COLO668 (cell line): ENCODE data around the gene BCL2L12.

ENCODE experiments used
- DNase-seq: peaks from one replicate; lab custom pipeline; 2025; ENCODE audit not compliant: unreplicated experiment; lab: John Stamatoyannopoulos, UW

Gene BCL2L12

GRCh38 chr19:49641688-49642491 is 23.8 kb upstream of the BCL2L12 start, which contains the start of gene SCAF1:
Gene SCAF1, plus strand, starts transcription at chr19:49642209. Its CDS starts 2,818 bp downstream, at chr19:49645027.
- DNase-seq, result peak; percentile 99

GRCh38 chr19:49642492-49643035 is 23.2 kb upstream of the BCL2L12 start:
- no peak for DNase-seq

- DNase-seq, result no peak
Observed at GRCh38 chr19:49643466-49643865, 22.3 kb upstream of the BCL2L12 start.

GRCh38 chr19:49645592-49645991 is 20.1 kb upstream of the BCL2L12 start:
- DNase-seq, result no peak

GRCh38 chr19:49645995-49646394 is 19.7 kb upstream of the BCL2L12 start:
- no peak for DNase-seq

GRCh38 chr19:49646586-49646985 is 19.1 kb upstream of the BCL2L12 start:
- no peak for DNase-seq

GRCh38 chr19:49651029-49651819 is 14.5 kb upstream of the BCL2L12 start:
- no peak for DNase-seq

- DNase-seq, result no peak
Observed at GRCh38 chr19:49651820-49652550, 13.7 kb upstream of the BCL2L12 start.

GRCh38 chr19:49652551-49653465 is 12.9 kb upstream of the BCL2L12 start:
- no peak for DNase-seq

GRCh38 chr19:49653466-49653806 is 12.3 kb upstream of the BCL2L12 start:
- DNase-seq, result no peak

- no peak for DNase-seq
Observed at GRCh38 chr19:49654581-49654980, 11.2 kb upstream of the BCL2L12 start.

- no peak for DNase-seq
Observed at GRCh38 chr19:49655570-49656455, 9.9 kb upstream of the BCL2L12 start.

GRCh38 chr19:49656456-49657109 is 9.2 kb upstream of the BCL2L12 start:
- no peak for DNase-seq

GRCh38 chr19:49657493-49658138 is 8.1 kb upstream of the BCL2L12 start:
- no peak for DNase-seq

GRCh38 chr19:49658139-49658517 is 7.6 kb upstream of the BCL2L12 start:
- DNase-seq, result no peak

- DNase-seq, result no peak
Observed at GRCh38 chr19:49658566-49659442, 6.9 kb upstream of the BCL2L12 start.

GRCh38 chr19:49660338-49660961 is 5.3 kb upstream of the BCL2L12 start:
- DNase-seq, result no peak
